OCI-LY3 (cell line): ENCODE data around the gene ZNF488.

Experiments
- CTCF ChIP-seq: fragments of 200-600, 300-600 bp; sonication (generic); IDR thresholded peaks from 2 replicates; pipeline ENCODE4 v1.5.1; 2014; ENCODE audit warnings: antibody characterized with exemption, low read length, low read depth
- EZH2phosphoT487 ChIP-seq: fragments of 200-600 bp; shearing (Covaris generic); IDR thresholded peaks from 2 replicates; pipeline ENCODE4 v1.6.1; 2018; ENCODE audit warnings: antibody characterized with exemption, mixed run types, low read depth

- no peak for TF ChIP-seq CTCF
- no peak for TF ChIP-seq EZH2phosphoT487
These were observed 53.3 kb downstream of the ZNF488 start for GRCh38 chr10:47330804-47331203.
